ENCODE results near the gene SLC35G3.
"Not testable (repeated sequence)": the region's sequence is repeated elsewhere in the genome, so short reads cannot be mapped to it uniquely, and the experiment has no call there.

SLC35G3 gene

GRCh38 chr17:35202582-35202981 lies 8.4 kb upstream of the SLC35G3 start:
- DNase-seq = not testable (repeated sequence)

GRCh38 chr17:35195062-35195461 lies 869 bp upstream of the SLC35G3 start:
- not testable (repeated sequence) for DNase-seq

- DNase-seq = no peak
These were observed 1.5 kb downstream of the SLC35G3 start for GRCh38 chr17:35192708-35193107.

DNA sequence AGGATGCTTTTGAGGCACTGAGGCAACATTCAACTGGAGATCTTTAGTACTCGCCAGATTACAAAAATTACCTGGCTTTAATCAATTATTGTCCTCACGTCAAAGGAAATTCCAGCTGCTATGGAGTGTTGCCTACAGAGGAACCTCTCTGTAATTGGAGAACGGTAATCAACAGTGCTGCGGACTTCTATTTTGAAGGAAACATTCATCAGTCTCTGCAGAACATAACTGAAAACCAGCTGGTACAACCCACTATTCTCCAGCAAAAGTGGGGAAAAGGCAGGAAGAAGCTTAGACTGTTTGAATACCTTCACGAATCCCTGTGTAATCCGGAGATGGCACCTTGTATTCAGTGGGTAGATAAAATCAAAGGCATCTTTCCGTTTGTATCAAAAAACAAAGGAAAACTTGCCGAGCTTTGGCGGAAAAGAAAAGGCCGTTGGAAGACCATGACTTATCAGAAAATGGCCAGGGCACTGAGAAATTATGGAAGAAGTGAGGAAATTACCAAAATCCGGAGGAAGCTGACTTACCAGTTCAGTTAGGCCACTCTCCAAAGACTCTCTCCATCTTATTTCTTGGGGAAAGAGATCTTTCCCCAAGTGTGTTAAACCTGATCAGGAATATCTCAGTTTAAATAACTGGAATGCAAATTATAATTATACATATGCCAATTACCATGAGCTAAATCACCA lies 3.0 kb downstream of the SLC35G3 start:
- no peak for DNase-seq

DNA sequence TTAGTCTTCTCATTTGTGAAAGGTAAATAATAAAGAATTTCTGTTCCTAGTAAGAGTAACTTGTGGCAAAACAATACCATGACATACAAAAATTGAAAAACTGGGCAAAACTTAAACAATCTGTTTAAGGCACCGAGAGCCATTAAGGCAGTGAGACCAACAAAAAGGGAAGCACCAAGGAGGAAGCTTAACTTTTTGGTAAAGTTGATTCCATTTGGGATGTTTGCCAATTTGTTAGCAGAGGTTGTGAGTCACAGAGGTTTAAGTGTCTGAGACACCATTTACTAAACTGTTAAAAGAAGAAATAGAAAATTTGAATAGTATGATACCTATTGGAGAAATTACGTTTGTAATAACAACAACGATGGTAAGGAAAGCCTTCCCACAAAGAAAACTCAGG lies 4.9 kb downstream of the SLC35G3 start:
- no peak for DNase-seq

GRCh38 chr17:35188111-35188510 lies 6.1 kb downstream of the SLC35G3 start:
- no peak for DNase-seq

DNA sequence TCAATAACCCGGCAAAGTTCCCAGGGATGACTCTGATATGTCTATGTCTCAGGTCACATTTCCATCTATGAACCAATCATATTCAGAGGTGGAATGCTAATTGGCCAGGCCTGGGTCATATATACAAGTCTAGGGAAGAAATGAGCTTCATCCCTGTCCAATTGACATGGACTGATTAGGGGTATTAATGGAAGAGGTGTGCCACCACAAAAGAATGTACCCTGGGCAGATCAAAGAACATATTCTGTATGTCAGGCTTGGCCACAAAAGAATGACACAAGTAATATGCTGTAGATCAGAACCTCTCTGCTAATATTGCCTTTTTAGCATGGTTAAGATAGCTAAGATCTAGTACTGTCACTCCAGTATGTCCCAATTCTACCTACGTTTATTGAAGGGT lies 6.7 kb downstream of the SLC35G3 start:
- no peak for DNase-seq

DNA sequence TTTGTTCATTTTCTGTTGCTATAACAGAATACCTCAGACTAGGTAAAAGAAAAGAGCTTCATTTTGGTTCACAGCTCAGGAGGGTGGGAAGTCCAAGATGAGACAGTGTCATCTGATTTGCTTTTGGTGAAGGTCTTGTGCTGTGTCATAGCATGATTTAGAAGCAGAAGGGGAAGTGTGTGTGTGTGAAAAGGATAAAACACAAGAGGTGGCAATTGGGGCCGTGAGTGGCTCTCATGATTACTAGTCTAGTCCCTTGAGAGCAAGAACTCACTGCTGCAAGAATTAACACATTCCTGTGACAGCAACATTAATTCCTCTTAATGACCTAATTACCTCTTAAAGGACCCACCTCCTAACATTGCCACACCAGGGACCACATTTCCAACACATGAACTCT lies 8.3 kb downstream of the SLC35G3 start:
- DNase-seq = no peak

DNA sequence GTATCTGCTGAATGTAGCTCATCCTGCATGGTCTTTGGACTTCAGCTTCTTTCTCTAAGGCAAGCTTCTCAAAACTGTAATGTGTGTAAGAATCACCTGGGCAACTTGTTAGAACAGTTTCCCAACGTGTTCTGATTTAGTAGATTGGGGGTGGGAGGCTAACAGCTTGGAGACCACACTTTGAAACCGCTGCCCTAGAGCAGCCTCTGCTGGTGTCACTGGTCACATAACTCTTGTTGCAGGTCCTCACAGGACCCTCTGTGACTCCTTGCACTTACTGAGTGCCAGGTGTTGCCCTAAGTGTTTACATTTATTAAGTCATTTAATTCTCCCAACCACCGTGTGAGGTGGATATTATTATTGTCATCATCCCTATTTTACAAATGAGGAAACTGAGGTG lies 9.9 kb downstream of the SLC35G3 start:
- DNase-seq = no peak

- no peak for DNase-seq
These were observed 10.9 kb downstream of the SLC35G3 start for GRCh38 chr17:35183332-35183731.

GRCh38 chr17:35179379-35179778 lies 14.8 kb downstream of the SLC35G3 start:
- not testable (repeated sequence) for DNase-seq

DNA sequence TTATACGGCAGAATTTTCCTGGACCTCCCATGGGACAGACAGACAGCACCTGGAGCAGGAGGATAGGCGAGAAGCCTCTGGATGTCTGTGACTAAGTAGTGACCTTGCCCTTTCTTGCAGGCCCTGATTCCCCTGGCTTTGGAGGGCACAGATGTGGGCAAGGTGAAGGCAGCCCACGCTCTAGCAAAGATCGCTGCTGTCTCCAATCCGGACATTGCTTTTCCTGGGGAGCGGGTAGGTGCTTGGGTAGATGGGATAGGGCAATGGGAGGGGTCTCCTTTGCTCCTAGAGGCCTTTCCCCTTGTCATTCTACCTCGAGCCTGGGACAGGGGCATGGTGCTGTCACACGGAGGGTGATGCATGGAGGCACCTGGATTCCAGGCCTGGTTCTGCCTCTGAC lies 17.3 kb downstream of the SLC35G3 start:
- DNase-seq = no peak

GRCh38 chr17:35175638-35176415 lies 18.4 kb downstream of the SLC35G3 start:
- DNase-seq = no peak

GRCh38 chr17:35174835-35175334 lies 19.3 kb downstream of the SLC35G3 start:
- DNase-seq = no peak

- not testable (repeated sequence) for DNase-seq
These were observed 21.9 kb downstream of the SLC35G3 start for GRCh38 chr17:35172321-35172720.

DNA sequence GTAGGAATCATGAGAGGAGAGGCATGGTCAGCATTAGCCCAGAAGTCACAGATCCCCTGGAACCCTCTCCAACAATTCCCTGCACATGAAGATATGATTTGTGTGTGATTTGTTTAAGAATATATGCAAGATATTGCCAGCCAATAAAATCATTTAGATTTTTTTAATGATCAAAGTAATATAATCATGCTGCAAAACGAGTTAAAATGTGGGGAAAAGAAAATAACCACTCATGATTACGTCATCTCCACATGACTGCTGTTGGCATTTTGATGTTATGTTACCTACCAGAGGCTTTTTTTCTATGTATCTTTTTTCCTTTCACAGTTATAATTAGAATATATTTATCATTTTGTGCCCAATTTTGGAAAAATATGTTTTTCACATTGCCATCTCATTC lies 22.4 kb downstream of the SLC35G3 start:
- DNase-seq = no peak

DNA sequence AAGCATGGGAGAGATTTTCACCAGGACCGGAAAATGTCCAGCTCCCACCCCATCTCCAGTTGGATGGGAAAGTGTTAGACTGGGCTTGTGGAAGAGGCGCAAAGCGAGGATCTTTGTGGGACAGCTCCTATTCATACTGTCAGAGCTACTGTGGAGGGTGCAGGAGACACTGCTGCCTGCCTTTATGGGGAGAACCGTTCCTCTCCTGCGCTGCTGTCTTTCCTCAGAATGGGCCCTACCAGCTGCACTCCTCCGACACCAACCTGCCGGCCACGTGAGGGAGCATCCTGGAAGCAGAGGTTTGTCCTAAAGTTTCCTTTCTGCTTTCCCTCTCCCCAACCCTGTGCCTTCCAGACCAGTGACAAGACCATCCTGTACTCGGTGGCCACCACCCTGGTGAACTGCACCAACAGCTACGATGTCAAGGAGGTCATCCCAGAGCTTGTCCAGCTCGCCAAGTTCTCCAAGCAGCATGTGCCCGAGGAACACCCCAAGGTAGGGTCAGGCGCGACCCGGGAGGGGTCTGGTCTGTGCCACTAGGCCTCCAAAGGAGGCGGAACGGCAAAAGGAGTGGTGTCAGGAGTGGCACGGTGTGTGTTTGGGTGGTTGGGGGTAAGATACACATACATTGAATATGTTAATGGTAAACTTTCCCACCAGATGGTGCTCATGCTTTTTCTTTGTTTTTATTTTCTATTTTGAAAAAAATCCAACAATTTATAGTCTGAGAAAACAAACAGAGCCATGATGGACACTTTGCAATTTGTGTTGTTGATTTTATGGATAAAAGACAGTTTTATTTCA lies 23.0 kb downstream of the SLC35G3 start:
- no peak for DNase-seq

GRCh38 chr17:35169835-35170363 lies 24.3 kb downstream of the SLC35G3 start:
- no peak for DNase-seq

DNA sequence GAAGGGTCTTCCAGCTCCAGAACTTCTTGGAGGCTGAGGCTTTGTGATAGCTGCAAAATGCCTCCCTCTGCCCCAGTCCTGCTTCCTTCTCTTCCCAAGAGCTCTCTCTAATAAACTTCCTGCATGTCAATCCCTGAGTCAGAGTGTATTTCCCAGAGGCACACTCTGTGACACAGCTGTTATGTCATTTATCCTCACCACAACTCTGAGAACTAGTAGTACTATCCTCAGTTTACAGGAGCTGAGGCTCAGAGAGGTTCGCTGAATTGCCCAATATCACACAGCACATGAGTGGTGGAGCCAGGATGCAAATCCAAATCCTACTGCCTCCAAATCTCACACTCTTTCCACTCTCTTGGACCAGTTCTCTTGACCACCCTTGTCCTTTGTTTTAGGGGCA lies 26.5 kb downstream of the SLC35G3 start:
- no peak for DNase-seq

DNA sequence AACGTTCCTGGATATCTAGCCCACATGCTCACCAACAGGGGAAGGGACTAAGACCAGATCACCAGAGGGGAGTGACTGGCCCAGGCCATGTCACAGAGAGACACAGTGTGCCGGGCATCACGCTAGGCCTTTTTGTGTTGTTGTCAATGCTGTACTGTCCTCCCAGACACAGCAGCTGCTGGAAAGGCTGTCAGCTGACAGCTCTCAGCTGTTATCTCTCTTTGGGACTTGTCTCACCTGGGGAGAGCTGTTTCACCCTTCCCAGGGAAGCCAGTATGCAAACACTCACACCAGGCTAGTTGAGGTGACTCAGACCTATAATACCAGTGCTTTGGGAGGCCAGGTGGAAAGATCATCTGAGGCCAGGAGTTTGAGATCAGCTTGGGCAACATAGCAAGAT lies 27.1 kb downstream of the SLC35G3 start:
- no peak for DNase-seq

DNA sequence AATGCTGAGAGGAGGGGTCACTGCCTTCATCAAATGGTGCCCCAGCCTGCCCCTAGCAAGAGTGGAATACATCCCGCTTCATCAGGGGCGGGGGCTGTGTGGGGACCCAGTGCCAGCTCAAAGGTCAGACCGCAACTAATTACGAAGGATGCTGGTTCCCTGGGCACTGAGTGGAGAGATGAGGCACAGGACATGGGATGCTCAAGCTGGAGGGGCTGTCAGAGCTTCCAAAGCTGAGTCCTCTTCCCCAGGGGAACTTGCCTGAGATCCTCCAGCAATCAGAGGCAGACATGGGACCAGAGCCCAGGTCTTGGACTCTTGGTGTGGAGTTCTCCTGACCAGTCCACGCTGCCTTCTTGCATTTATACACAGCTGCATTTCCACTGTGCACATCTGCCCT lies 27.7 kb downstream of the SLC35G3 start:
- no peak for DNase-seq

DNA sequence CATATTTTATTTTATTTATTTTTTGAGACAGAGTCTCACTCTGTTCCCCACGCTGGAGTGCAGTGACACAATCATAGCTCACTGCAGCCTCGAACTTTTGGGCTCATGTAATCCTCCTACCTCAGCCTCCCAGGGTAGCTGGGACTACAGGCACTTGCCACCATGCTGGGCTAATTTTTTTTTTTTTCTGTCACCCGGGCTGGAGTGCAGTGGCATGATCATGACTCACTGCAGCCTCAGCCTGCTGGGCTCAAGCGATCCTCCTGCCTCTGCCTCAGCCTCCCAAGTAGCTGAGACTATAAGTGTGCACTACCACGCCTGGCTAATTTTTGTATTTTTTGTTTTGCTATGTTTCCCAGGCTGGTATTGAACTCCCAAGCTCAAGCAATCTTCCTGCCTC lies 29.5 kb downstream of the SLC35G3 start:
- DNase-seq = no peak

DNA sequence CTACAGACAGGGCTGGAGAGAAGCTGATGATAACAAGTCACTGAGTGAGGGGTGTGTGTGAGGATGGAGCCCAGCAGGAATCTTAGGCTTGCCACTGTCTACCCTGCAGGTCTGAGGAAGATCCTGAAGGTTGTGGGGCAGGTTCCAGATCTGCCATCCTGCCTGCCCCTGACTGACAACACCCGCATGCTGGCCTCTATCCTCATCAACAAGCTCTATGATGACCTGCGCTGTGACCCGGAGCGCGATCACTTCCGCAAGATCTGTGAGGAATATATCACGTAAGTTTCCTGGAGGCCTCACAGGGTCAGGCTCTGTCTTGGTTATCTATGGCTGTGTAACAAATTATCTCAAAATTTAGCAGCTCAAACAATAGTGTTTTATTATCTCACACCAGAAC lies 30.3 kb downstream of the SLC35G3 start:
- DNase-seq = no peak

Data from NCI-H748 treated with DMSO at 0.1 percent for 48 hours (cell line).